NCI-H748 treated with DMSO at 0.1 percent for 48 hours (cell line): ENCODE data around the gene PLCB2.
A peak's percentile ranks its signal among the peaks of the same experiment; 100 is the strongest.

Experiments
- DNase-seq: peaks from one replicate; lab custom pipeline; 2025; lab: John Stamatoyannopoulos, UW

Gene PLCB2

GRCh38 chr15:40303576-40303975 is 4.2 kb downstream of the PLCB2 start:
- no peak for DNase-seq

- DNase-seq: no peak
These were observed 4.8 kb downstream of the PLCB2 start for GRCh38 chr15:40302981-40303380.

GRCh38 chr15:40302288-40302886 is 5.3 kb downstream of the PLCB2 start:
- no peak for DNase-seq

GRCh38 chr15:40301467-40302179 is 6.1 kb downstream of the PLCB2 start:
- no peak for DNase-seq

GRCh38 chr15:40300771-40301170 is 7.0 kb downstream of the PLCB2 start:
- DNase-seq: no peak

- no peak for DNase-seq
These were observed 7.4 kb downstream of the PLCB2 start for GRCh38 chr15:40300367-40300766.

- DNase-seq: no peak
These were observed 9.4 kb downstream of the PLCB2 start for GRCh38 chr15:40298216-40298935.

- no peak for DNase-seq
These were observed 10.4 kb downstream of the PLCB2 start for GRCh38 chr15:40297356-40297755.

- no peak for DNase-seq
These were observed 11.0 kb downstream of the PLCB2 start for GRCh38 chr15:40296561-40297230.

GRCh38 chr15:40295877-40296560 is 11.7 kb downstream of the PLCB2 start:
- no peak for DNase-seq

- no peak for DNase-seq
These were observed 12.4 kb downstream of the PLCB2 start for GRCh38 chr15:40295297-40295696.

- DNase-seq: no peak
These were observed 13.5 kb downstream of the PLCB2 start for GRCh38 chr15:40293905-40294895.

- DNase-seq: no peak
These were observed 14.7 kb downstream of the PLCB2 start for GRCh38 chr15:40293006-40293405.

GRCh38 chr15:40292246-40292645 is 15.5 kb downstream of the PLCB2 start:
- no peak for DNase-seq

GRCh38 chr15:40290918-40291574 is 16.7 kb downstream of the PLCB2 start:
- peak; percentile 3 for DNase-seq

GRCh38 chr15:40290545-40290917 is 17.2 kb downstream of the PLCB2 start:
- DNase-seq: no peak

- DNase-seq: no peak
These were observed 18.5 kb downstream of the PLCB2 start for GRCh38 chr15:40289140-40289775.

GRCh38 chr15:40287968-40288367 is 19.8 kb downstream of the PLCB2 start:
- no peak for DNase-seq

- no peak for DNase-seq
These were observed 20.2 kb downstream of the PLCB2 start for GRCh38 chr15:40287505-40287904.

- DNase-seq: no peak
These were observed 20.9 kb downstream of the PLCB2 start for GRCh38 chr15:40286794-40287193.
